HuH-7 (cell line): ENCODE data around the gene CDC26.
"Not testable (repeated sequence)": the region's sequence is repeated elsewhere in the genome, so short reads cannot be mapped to it uniquely, and the experiment has no call there.

Experiments used
- DNase-seq: peaks from one replicate; pipeline ENCODE4 v3.0.0; 2011; ENCODE audit warnings: low spot score

CDC26 gene

DNA sequence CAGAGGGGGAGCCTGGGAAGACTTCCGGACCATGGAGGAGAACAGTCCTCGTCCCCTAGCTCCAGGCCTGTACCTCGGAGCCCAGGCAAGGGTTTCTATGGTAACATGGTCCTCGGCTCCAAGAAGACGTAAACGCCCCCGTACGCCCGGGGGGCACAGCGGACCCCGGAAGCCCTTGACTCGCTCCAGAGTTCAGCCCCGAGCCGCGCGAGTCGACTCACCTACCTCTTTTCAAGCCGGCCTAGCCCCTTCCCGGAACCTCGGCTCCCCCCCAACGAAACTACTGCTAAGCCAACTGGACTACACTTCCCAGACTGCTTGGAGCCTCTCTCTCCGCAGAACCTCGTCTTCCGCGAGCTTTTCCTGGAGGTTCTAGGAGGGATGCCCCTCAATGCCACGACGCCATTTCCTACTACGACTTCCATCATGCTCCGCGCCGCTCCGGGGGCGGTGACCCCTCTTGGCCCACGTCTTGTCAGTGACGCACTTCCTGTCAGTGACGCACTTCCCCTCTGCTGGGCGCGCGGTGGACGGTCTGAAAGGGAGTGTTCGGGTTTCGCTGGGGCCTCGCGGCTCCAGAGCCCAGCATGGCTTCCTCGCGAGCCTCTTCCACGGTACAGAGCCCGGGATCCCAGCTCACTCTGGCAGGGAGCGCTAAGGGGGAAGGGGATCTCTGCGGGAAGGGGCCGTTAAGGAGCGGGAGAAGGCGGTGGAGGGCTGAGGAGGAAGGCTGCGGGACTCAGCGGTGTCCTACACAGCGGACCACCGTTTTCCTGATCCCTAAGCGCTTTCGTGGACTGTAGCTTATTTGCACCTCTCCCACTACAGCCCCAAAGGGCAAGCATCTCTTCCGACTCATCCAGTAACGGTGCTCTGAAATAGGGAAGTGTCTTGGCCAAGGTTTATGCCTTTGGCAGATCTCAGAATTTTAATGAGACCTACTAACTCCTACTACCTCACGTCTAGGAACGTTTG is at the start of gene CDC26, which contains the start of gene PRPF4:
Gene CDC26, minus strand, starts transcription at position 416 of the 975 bp plus-strand sequence. CDS start 3,065 bp downstream, outside the sequence.
Gene PRPF4, plus strand, starts transcription at position 502 of the 975 bp plus-strand sequence. Its CDS starts 86 bp downstream, at position 588.
- peak; percentile 86 for DNase-seq

GRCh38 chr9:113322671-113323070 is 47.3 kb upstream of the CDC26 start:
- no peak for DNase-seq

- DNase-seq = no peak
Observed at GRCh38 chr9:113320051-113320450, 44.7 kb upstream of the CDC26 start.

DNA sequence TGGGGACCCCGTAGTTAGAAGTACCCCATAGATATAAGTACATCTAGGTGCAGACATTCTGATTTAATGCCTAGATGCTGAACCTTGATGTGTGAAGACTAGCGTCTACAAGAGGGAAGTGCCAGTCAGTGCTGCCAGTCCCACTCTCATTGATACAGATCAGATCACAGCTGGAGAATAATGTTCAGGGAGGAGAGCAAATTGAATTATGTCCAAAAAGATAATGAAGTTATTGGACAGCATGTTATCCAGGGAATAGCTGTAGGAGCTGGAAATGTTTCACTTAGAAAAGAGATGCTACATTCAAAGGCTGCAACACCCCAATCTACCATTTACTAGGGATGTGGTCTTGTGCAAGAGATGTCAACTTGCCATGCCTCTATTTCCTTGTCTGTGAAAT is 43.7 kb upstream of the CDC26 start:
- DNase-seq = no peak

DNA sequence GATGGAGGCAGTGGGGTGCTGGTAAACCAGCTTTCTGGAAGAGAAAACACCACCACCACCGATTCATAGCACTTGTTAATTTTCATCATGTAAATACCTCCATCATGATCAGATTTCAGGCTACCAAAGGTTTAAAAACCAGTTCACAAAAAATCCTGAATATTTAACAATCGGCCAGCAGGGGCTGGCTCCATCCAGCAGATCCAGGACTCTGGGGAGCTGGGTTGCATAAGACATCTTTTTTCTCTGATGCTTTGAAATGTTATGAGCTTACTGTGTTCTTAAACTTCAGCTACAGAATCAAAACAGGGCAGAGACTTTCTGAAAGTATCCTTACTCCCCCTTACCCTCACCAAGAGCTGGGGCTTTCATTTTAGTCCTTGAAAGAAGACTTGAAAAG is 42.4 kb upstream of the CDC26 start:
- no peak for DNase-seq

GRCh38 chr9:113316030-113316429 is 40.7 kb upstream of the CDC26 start:
- no peak for DNase-seq

- no peak for DNase-seq
Observed at GRCh38 chr9:113315231-113315630, 39.9 kb upstream of the CDC26 start.

- no peak for DNase-seq
Observed at GRCh38 chr9:113313261-113313660, 37.9 kb upstream of the CDC26 start.

DNA sequence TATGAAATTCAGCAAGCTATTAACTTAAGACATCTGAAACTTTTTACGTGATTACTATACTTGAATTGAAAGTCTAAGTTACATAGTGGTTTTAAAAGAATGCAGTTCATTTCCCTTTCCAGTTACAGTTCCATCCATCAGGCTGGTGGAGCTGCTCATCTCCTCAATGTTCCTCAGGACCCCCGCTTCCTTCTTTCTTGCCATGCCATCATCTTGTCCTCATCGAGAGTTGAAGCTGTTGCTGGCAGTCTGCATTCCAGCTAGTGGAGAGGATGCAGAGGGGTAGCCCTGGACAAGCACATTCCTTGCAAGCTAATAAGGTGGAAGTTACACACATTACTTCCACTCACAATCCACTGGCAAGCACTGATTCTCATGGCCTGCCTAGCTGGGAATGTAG is 36.6 kb upstream of the CDC26 start:
- no peak for DNase-seq

GRCh38 chr9:113310538-113310937 is 35.2 kb upstream of the CDC26 start:
- DNase-seq = no peak

GRCh38 chr9:113309204-113309813 is 33.9 kb upstream of the CDC26 start:
- peak; percentile 48 for DNase-seq

DNA sequence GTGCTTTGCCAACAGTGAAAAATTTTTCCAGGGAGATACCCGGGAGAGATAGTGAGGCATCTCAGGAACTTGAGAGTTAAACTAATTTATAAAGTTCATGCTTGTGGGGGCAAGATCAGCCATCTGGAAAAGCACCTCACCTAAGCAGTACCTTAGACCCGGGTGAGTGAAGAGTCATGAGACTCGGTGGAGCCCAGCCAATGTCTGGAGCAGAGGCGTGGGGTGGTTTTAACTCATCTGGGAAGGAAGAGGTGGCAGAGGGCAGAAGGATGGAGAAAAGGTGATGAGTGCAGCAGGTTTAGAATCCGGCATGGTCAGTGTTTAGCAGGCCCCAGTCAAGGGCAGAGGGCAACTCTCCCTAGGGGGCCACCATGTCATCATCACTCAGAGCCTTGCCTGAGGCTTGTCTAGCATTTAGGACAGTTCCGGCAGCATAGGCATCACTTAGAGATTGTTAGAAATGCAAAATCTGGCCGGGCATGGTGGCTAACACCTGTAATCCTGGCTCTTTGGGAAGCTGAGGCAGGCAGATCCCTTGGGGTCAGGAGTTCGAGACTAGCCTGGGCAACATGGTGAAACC is 32.1 kb upstream of the CDC26 start:
- no peak for DNase-seq

- no peak for DNase-seq
Observed at GRCh38 chr9:113306566-113306965, 31.2 kb upstream of the CDC26 start.

- no peak for DNase-seq
Observed at GRCh38 chr9:113302792-113303418, 27.5 kb upstream of the CDC26 start, which contains the start of gene RNF183. Gene RNF183, minus strand, starts transcription at chr9:113303376. Its CDS starts 5,192 bp downstream, at chr9:113298184.

DNA sequence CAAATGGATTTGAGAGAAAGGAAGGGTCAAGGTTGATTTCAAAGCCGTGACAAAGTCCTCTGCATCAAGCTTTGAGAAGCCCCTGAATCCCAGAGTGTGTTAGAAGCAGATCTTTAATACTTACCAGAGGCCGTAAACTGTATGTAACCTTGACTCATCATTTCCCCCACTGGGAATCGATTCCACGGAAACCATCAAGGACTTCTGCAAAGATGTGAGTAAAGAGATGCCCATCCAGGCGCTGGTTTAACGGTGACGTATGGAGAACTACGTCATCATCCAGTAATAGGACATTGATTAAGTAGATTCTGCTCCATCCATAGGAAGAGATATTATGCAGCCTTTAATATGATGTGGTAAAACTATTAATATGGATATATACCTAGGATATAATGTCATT is 26.2 kb upstream of the CDC26 start:
- DNase-seq = no peak

DNA sequence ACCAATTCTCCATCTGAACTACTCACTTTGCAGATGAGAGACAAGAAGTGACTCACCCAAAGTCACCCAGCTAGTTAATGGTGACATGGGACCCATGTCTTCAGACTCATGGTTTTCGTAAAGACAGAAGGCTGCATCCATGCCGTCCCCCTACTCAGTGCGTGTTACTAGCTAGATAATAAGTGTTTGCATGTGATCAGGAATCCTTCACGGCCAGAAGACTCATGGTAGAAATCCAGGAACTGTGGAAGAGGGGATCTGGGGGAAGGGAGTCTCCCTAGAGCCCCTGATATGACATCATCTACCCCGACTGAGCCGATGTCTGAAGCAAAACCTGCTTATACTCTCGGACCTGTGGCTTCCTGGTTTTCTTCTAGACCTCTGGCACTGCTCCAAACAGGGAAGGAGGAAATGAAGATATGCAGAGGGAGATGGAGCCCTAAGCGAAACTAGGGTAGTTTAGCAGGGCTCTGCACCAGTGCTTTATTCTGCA is 24.5 kb upstream of the CDC26 start:
- no peak for DNase-seq

GRCh38 chr9:113298924-113299770 is 23.8 kb upstream of the CDC26 start:
- DNase-seq = no peak

DNA sequence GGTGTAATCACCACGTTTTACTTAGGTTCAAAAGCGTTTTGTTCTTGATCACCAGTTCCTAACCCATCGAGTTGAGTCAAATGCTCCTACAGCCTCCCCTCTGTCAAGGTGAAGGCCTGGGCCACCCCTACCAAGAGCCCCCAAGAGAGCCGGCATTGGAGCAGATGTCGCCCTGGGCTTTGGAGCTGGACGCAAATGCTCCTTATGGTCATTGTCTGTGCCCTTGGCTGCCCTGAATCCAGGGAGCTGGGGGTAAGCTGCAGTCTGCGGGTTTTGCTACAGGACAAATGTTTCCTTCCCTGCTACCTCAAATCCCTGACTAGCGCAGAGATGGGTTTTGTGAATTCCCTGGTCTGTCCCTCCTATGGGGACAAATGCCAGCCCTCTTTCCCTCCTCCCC is 22.9 kb upstream of the CDC26 start:
- DNase-seq = no peak

GRCh38 chr9:113296796-113297558 is 21.6 kb upstream of the CDC26 start:
- DNase-seq = no peak

- DNase-seq = not testable (repeated sequence)
Observed at GRCh38 chr9:113296247-113296646, 20.9 kb upstream of the CDC26 start.
